GM19455 (cell line): ENCODE results near the gene ZCWPW1.
"Not testable (repeated sequence)": the region's sequence is repeated elsewhere in the genome, so short reads cannot be mapped to it uniquely, and the experiment has no call there.

Source experiments
- ATAC-seq: cut with Tn5 transposase; IDR thresholded peaks from one replicate; pipeline ENCODE4 v1.9.1; 2021; ENCODE audit not compliant: unreplicated experiment

Gene ZCWPW1

DNA sequence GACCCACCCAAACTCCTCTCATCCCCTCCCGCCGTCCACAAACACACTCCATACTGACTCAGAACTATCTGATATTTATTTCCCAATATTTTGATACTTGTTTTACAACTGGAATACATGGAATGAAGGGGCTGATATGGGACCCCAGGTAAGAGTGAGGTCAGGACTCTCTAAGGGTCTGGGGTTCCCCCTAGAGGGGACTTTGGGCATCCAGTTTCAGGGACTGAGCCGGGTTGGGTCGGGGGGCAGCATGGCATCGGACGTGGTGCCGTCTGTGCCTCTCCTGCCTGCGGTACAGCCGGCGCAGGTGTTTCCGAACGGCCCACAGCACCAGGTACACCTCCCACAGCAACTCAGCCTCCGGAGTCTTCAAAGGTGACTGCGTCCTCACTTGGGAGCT, 28.1 kb upstream of the ZCWPW1 start:
- no peak for ATAC-seq

DNA sequence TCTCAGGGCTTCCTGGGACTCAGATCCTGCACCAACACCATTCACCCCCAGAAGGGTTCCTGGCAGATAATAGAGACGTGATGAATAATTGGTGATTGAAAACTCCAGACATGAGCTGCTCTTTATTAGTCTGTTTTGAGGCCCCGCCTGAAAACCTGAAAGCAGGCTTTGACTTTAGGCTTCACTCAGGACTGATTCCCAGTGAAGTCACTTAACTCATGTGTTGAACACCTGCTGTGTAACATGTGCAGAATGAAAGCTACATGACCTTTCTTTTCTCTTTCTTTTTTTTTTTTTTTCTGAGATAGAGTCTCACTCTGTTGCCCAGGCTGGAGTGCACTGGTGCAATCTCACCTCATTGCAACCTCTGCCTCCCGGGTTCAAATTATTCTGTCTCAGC, 26.7 kb upstream of the ZCWPW1 start:
- ATAC-seq: no peak

DNA sequence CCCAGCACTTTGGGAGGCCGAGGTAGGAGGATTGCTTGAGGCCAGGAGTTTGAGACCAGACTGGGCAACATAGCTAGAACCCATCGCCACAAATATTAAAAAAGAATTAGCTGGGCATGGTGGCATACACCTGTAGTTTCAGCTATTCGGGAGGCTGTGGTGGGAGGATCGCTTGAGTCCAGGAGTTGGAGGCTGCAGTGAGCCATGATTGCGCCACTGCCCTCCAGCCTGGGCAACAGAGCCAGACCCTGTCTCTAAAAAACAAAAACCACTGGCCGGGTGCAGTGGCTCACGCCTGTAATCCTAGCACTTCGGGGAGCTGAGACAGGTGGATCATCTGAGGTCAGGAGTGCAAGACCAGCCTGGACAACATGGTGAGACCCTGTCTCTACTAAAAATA, 25.4 kb upstream of the ZCWPW1 start:
- ATAC-seq: not testable (repeated sequence)

DNA sequence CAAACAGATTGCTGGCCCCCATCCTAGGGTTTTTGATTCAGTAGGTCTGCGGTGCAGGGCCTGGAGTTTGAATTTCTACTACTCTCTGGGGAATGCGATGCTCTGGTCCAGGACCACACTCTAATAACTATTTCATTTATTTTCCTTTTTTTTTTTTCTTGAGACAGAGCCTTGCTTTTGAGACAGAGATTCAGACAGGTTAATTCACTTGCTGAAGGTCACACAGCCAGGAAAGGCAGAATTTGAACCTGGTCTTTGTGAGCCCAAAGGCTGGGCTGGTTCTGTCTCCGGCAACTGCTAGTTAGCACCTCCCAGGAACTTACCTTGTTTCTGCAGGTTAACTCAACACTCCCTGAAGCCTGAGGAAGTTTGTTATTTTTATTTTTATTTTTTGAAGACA, 24.0 kb upstream of the ZCWPW1 start:
- no peak for ATAC-seq

DNA sequence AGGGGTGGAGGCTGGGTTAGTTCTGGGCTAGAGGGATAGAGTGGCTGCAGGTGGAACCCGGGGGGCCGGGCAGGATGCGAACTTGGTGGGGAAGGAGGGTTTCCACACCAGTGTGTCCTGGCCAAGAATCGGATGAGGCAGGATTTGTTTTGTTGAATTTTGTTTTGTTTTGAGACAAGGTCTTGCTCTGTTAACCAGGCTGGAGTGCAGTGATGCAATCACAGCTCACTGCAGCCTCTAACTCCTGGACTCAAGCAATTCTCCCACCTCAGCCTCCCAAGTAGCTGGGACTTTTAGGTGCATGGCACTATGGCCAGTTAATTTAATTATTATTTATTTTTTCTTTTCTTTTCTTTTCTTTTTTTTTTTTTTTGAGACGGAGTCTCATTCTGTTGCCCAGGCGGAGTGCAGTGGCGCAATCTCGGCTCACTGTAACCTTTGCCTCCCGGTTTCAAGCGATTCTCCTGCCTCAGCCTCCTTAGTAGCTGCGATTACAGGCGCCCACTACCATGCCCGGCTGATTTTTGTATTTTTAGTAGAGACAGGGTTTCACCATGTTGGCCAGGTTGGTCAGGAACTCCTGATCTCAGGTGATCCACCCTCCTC, 20.8 kb upstream of the ZCWPW1 start:
- no peak for ATAC-seq

DNA sequence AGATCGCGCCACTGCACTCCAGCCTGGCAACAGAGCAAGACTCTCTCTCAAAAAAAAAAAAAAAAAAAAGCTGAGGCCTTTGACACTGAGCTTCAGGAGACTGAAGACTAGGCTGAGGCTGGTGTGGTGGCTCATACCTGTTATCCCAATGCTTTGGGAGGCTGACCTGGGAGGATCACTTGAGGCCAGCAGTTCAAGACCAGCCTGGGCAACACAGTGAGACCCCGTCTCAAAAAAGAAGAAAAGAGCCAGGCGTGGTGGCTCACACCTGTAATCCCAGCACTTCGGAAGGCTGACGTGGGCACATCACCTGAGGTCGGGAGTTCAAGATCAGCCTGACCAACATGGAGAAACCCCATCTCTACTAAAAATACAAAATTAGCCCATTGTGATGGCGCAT, 18.9 kb upstream of the ZCWPW1 start:
- not testable (repeated sequence) for ATAC-seq

DNA sequence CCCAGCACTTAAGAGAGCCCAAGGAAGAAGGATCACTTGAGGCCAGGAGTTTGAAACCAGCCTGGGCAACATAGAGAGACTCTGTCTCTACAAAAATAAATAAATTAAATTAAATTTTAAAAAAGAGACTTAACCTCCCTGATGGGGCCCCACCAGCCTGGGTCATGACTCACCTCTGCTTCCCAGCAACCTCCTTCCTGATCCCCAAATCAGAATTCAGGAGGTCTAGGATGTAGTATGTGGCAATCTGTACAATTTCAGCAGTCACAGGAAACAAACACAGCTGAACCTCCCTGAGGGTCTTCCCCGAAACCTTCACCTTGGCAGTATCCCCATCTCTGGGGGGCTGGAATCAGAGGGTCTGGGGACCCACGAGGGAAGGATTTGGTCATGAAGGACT, 17.5 kb upstream of the ZCWPW1 start:
- ATAC-seq: no peak

DNA sequence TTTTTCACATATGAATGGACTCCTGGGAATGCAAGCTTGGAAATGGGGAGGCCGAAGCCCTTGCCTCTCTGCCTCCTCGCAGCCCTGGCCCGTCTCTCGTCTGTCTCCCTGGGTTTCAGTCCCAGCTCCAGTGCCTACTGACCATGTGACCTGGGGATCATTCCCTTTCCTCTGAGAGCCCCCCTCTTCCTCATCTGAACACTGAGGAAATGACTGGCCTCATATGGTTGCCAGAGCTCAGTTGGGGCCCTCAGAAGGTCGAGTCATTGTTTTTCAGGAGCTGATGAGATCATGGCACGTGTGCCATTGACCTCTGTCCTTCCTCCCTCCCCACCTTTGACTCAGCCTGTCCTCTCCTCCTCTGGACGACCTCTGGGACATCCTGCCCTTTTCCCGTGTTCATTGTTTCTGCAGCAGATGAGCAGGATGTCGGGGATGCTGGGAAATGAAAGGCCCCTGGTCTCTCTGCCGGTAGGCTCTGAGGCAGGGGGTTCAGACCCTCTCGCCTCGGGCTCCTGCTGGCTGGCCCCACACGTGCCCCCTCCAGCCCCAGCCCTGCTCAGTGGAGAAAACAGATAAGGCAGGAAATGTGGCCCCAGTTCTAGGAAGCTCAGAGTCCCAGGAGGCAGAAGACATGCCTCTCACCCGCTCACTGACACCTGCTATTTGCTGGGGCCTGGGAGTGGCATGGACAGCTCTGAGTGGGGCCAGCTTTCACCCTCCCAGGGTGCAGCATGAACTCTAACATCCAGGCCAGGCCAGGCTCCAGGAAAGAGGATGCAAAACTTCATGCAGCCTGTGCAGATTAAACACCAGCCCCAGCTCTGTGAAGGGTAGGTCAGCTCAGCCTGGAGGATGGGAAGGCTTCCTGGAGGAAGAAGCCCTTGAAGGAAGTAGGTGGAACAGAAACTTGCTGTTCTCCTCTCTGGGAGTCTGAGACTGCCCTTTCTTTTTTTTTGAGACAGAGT, 16.1 kb upstream of the ZCWPW1 start:
- no peak for ATAC-seq

DNA sequence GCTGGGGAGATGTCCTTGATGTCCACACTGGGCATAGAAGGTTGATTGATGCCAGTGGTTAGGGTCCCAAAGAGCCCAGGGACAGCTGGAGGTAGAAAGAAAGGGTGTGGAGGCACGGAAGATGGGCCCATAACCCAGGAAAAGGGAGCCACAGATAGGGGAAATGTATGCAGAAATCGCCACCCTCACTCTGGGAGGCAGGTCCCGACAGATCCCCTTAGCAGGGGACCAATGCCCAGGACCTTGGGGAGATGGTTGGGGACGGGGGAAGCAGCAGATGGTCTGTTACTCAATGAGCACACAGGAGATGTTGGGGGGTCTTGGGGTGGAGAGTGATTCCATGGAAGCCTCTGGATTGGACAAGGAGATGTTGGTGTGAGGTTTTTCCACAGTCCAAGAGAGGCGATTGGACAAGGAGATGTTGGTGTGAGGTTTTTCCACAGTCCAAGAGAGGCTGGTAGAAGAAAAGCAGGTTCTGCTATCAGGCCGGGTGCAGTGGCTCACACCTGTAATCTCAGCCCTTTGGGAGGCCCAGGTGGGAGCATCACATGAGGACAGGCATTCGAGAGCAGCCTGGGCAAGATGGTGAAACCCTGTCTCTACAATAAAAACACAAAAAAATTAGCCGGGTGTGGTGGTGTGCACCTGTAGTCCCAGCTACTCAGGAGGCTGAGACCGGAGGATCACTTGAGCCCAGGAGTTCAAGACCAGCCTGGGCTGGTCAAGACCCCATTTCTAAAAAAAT, 14.8 kb upstream of the ZCWPW1 start:
- ATAC-seq: no peak

DNA sequence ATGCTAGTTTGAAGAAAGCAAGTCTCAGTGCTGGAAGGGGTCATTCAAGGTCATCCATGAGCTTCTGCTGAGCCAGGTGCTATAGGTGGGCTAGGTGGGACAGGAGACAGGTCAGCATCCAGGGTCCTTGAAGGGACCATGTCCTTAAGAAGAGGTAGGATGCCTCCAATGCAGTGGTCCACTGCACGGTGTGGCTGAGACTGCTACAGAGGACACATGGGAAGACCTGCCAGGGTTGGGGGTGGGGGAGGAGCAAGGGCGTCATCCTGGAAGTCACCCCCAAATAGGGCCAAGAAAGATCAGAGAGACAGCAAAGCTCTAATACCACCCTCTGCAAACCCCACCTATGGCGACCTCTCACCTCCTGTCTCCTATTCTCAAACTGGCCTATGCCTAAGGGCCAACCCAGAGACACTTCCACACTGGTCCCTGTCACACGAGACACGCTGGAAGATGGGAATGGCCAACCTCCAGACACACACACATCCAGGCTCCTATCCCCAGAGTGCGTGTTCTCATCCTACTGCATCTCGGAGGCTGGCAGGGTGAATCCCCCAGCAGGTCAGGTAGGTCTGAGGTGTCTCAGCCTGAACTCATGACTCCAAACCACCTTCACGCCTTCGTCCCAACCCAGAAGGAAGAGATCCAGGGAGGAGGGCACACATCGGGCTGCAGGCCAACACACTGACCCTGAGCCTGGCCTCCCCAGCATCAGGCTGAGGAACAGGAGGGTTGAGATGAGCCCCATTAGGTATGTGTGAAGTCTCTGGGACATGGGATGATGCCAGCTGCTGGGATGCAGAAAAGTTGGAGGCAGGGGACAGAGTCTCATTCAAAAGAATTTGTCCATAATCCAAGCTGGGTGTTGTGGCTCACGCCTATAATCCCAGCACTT, 13.4 kb upstream of the ZCWPW1 start:
- ATAC-seq: no peak

DNA sequence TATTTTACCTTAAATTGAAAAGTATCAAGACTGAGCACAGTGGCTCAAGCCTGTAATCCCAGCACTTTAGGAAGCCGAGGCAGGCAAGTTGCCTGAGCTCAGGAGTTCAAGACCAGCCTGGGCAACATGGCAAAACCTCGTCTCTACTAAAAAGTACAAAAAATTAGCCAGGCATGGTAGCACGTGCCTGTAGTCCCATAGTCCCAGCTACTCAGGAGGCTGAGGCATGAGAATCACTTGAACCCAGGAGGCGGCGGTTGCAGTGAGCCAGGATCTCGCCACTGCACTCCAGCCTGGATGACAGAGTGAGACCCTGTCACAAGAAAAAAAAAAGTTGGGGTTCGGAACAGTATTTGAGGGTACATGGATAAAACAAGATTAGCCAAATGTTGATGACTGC, 10.7 kb upstream of the ZCWPW1 start:
- not testable (repeated sequence) for ATAC-seq

DNA sequence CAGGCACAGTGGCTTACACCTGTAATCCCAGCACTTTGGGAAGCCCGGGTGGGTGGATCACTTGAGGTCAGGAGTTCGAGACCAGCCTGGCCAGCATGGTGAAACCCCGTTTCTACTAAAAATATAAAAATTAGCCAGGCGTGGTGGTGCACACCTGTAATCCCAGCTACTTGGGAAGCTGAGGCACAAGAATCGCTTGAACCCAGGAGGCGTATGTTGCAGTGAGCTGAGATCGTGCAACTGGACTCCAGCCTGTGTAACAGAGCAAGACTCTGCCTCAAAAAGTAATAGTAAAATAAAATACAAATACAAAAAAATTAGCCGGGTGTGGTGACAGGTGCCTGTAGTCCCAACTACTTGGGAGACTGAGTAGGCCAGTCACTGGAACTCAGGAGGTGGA, 10.2 kb upstream of the ZCWPW1 start:
- not testable (repeated sequence) for ATAC-seq

DNA sequence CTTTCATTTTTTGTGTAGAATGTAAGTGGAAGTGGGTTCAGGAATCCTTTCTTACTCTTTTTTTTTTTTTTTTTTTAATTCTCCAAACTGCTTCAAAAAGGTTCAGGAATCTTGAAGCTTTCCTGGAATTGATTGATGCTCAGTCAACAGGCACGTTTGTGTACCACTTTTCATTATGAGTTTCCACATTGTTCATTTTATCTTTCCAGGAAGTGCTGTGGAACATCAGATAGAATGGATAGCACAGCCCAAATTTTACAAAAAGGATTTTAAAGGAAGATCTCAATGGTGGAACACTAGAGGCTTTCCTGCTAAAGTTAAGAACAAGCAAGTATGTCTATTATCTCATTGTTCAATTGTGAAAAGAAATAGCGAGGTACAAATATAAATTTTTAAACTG, 9.7 kb upstream of the ZCWPW1 start:
- ATAC-seq: no peak

DNA sequence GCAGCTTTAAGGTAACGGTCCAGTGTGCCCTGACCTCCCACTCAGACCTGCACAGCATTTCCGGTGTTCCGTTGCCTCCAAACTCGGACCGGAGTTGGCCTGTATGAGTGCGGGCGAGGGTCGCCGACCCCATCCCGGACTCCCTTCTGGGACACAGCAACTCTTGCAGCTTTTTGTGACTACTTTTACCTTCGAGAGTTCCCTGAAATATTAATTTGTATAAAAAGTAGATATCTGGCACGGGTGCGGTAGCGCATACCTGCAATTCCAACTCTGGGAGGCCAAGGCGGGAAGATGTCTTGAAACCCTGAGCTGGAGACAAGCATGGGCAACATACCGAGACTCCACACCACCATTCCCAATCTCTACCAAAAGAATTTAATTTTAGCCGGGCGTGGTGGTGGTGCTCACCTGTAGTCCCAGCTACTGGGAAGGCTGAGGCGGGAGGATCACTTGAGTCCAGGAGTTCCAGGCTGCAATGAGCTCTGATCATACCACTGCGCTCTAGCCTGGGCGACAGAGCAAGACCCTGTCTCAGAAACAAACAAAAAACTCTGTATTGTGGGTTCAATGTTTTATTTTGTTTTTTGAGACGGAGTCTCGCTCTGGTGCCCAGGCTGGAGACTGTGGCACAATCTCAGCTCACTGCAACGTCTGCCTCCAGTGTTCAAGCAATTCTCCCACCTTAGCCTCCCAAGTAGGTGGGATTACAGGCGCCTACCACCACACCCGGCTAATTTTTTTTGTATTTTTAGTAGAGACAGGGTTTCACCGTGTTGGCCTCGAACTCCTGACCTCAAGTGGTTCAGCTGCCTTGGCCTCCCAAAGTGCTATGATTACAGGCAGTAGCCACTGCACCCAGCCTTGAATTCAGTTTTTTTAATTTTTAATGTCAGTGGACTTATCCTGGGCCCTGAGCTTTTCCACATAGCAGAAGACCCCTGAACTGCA, 8.9 kb upstream of the ZCWPW1 start:
- no peak for ATAC-seq

DNA sequence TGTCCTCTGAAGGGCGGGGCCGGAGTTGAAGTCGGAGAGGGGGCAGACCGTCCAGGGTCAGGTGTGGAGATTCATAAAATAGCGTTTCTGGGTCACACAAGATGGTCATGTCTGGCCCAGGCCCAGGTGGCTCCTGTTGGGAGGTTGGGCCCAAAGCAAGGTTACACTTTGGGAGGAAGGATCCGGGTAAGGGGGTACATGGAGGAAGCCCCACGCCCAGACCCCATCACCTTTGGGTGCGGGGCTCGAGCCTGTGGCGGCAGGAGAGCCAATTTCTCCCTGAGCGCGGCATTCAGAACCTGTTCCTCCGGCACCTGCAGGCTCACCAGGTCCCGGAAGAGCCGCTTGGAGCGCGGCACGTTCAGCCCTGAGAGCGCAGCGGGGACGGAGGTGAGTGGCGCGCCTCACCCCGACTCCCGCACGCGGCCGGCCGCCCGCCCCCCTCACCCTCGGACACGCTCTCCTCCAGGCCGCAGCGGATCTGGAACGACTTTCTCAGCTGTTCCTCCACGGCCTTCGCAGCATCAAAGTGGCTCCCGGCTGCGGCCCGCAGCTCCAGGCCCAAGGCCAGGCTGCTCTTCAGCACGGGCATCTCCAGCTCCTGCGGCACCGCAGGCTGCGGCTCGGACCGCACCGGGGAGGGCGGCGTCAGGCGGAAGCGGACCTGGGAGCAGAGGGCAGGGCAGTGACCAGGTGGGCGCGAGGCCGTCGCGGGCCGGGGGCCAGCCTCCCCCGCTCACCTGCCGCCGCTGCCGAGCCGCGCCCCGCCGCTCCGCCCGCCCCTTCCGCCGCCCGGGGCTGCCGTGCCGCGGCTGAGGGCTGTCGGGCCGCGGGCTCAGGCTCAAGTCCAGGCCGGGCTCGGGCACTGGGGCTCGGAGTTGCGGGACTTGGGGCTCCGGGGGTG, 7.2 kb upstream of the ZCWPW1 start:
- peak; percentile 35 for ATAC-seq

DNA sequence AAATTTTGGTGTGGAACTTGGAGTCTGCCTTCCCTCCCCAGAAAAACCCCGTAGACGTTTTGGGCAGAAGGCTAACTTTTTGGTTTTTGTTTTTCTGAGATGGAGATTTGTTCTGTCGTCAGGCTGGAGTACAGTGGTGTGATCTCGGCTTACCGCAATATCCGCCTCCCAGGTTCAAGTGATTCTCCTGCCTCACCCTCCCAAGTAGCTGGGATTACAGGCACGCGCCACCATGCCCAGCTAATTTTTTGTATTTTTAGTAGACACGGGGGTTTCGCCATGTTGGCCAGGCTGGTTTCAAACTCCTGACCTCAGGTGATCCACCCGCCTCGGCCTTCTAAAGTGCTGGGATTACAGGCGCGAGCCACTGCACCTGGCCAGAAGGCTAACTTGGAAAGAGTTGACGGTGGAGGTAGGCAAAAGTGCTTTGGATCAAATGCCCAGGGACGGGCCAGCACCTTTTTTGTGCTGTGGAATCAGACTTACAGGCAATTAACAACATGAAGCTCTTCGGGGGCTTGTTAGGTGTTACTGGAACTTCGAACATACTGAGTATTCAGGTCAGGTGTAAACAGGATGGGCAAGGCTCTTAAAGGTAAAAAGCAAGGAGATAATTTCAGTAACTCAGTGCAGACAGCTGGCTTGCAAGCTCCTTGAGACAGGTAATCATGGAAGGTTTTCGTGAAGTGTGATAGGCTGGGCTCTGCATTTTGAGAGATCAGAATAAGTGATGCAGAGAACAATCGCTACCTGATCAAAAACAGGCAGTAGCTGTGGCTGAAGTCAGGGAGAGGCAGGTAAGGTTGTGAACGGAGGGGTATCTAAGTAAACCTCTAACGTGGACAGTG, 6.0 kb upstream of the ZCWPW1 start:
- no peak for ATAC-seq

DNA sequence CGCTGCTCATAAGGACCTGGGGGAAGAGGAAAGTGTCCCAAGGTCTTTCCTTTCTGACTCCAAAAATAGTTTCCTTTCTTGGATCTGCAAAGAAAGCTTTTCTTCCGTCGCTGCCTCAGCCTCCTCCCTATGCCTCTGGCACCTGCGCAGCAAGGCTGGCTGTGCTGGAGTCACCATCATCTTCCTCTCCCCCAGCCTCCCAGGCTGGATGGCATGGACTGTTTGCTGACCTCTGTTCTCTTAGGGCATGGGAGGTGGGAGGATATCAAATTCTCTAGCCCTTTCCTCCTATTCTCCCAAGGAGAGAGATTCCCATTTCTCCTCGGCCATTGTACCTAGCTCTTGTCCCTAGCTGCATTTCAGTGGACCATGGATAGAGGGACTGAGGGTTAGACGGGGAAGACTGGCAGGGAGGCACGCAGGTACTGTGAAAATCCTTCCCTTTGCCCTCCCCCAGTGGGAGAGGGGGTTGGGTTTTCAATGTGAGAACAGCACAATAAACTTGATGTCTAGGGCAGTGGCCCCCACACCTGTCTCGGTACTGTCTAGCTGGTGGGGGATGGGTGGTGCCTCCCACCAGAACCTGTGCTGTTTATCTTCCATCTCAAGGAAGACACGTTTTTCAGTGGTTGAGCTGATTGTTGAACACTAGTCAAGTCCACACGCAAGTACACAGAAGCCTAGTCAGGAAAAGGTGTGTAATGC, 5.2 kb upstream of the ZCWPW1 start:
- ATAC-seq: no peak
